Measurements from ENCODE around the gene TRPC4AP. TPM values are rescaled to one million over a fixed set of nuclear protein-coding genes. Genes with fewer than 3 reads are reported as not detected.

TRPC4AP gene
- total and polyA plus RNA-seq, 2 of the 8 experiments (the other 6 are each of a cell fraction or from before 2014, with no cell fraction given), result 73.1 to 74.8 TPM

DNA sequence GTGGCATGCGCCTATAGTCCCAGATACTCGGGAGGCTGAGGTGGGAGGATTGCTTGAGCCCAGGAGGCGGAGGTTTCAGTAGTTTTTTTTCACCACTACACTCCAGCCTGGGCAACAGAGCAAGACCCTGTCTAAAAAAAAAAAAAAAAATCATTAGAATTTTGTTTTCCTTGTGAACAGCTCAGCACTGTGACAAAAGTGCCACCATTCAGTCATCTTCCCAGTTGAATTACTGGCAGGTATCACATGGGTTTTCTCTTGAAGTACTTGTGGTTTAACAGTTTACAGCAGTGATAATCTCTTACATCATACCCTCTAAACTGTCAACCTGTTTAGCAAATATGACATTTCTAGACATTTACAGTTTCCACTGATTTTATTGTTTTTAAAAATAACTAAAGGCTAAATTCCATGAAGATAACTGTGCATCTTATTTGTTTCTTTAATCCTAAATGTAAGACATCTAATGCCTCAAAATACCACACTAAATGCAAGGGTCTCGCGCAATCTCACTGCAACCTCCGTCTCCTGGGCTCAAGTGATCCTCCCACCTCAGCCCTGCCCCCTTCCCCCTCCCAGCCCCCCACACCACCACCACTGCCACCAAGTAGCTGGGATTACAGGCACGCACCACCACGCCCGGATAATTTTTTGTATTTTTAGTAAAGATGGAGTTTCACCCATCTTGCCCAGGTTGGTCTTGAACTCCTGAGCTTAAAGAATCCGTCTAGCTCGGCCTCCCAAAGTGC lies 7.0 kb downstream of the TRPC4AP start:
- POLR2A ChIA-PET (ENCODE audit: partially characterized antibody), result interaction anchor here (1.4 kb wide), 1 partner anchor 10 kb away, joined by 5 read pairs; no protein-coding TSS in a partner anchor
- no peak overlapping the region for H3K4me2 ChIP-seq (ENCODE audit: insufficient read depth in 1 of 2, low read depth in 2 of 2, low read length in 2 of 2)
- H3K27ac ChIP-seq (ENCODE audit: low read depth, low read length), result no peak overlapping the region
- no peak overlapping the region for H3K4ac ChIP-seq (replicated peaks; ENCODE audit: insufficient read length, low read depth, low read length)
- H3K23me2 ChIP-seq (ENCODE audit: low read depth, low read length), result no peaks in the 10 kb centered on the region
- H4K5ac ChIP-seq (ENCODE audit: insufficient read length, low read depth, low read length), result no peak overlapping the region
- H2AFZ ChIP-seq (ENCODE audit: low read length), result no peak overlapping the region
- H3K27me3 ChIP-seq (replicated peaks in 1 of 4; ENCODE audit: control insufficient read depth in 3 of 4, extremely low read depth in 1 of 4, insufficient read depth in 3 of 4, low read length in 3 of 4), result no peaks in the 10 kb centered on the region
- no peak overlapping the region for H3K4me3 ChIP-seq (ENCODE audit: extremely low read depth in 1 of 4, insufficient read depth in 2 of 4, low read depth in 3 of 4, low read length in 4 of 4)
- H4K91ac ChIP-seq (replicated peaks; ENCODE audit: insufficient read length, low read length), result no peak overlapping the region
- CTCF ChIA-PET (ENCODE audit: partially characterized antibody), result interaction anchor here (0.6 to 0.7 kb wide), 4 partner anchors 20 to 1433 kb away, joined by 3 to 4 read pairs (median 4); no protein-coding TSS in a partner anchor
- H2BK20ac ChIP-seq (ENCODE audit: low read length), result no peak overlapping the region
- no peak overlapping the region for H3K9ac ChIP-seq (replicated peaks in 1 of 4; ENCODE audit: extremely low read depth in 1 of 4, low read depth in 3 of 4, low read length in 3 of 4)
- no peak overlapping the region for H2BK15ac ChIP-seq (ENCODE audit: low read length)
- H3K23ac ChIP-seq (ENCODE audit: insufficient read length), result no peak overlapping the region
- WGBS, 2 experiments (ENCODE audit: extremely low coverage in 1 of 2, insufficient coverage in 1 of 2, insufficient read length in 1 of 2, insufficient replicate concordance in 2 of 2, low coverage in 1 of 2, low lambda C conversion rate in 2 of 2, missing lambda C conversion rate in 1 of 2), result 89% methylated on average over 10 of the region's 11 CpGs; no CpG with 5 or more reads in 1 of the 2 experiments
- H2BK120ac ChIP-seq (replicated peaks; ENCODE audit: low read depth, low read length), result no peak overlapping the region
- H3K36me3 ChIP-seq (ENCODE audit: control insufficient read depth in 2 of 4, insufficient read depth in 4 of 4, low read length in 3 of 4), result peaks cover 0 to 4% (median 3%) of the 10 kb centered on the region in 4 experiments; a peak in 2 of 8 replicates
- H3K4me1 ChIP-seq (replicated peaks in 1 of 4; ENCODE audit: control insufficient read depth in 3 of 4, insufficient read depth in 4 of 4, low read length in 3 of 4), result peaks cover 0 to 1% (median 1%) of the 10 kb centered on the region in 4 experiments; a peak in 2 of 7 replicates
- peaks cover 3 to 90% of the 10 kb centered on the region in 2 experiments for H3K79me2 ChIP-seq (ENCODE audit: control insufficient read depth in 1 of 2, insufficient read depth in 2 of 2, low read length in 2 of 2)
- H3K9me3 ChIP-seq (ENCODE audit: insufficient read depth in 2 of 2, low read depth in 1 of 2, low read length in 1 of 2), result no peaks in the 10 kb centered on the region
- H4K8ac ChIP-seq (ENCODE audit: extremely low read depth, insufficient read depth, low read length), result no peak overlapping the region
- H3K56ac ChIP-seq (replicated peaks; ENCODE audit: insufficient read length, low read depth, low read length), result no peak overlapping the region
- no peak overlapping the region for H3K18ac ChIP-seq (ENCODE audit: extremely low read depth, low read length)
- FAIRE-seq (no peak), DNase-seq (ENCODE audit: low read depth in 1 of 2, low spot score in 2 of 2) (no peak)
- H3K14ac ChIP-seq (ENCODE audit: insufficient read length), result no peak overlapping the region
- TF ChIP-seq TAF7 (optimal IDR thresholded peaks at IDR 0.05; ENCODE audit: borderline replicate concordance, low read depth, low read length) (no peak), KDM4A (IDR thresholded peaks at IDR 0.05; ENCODE audit: low read depth, low read length, severe bottlenecking) (no peak), CREB1 (IDR thresholded peaks at IDR 0.05) (no peak)
- H2BK5ac ChIP-seq (ENCODE audit: low read depth, low read length), result no peak overlapping the region
- no peak overlapping the region for H2BK12ac ChIP-seq (ENCODE audit: low read depth, low read length)
- H4K20me1 ChIP-seq (replicated peaks in 1 of 2; ENCODE audit: control insufficient read depth in 1 of 2, insufficient read depth in 2 of 2, low read length in 2 of 2), result peaks cover 0 to 8% of the 10 kb centered on the region in 2 experiments
- no peak overlapping the region for H2AK5ac ChIP-seq (ENCODE audit: low read depth, low read length)
- 0 out of 2 replicates have a peak, but pooled peaks cover 4% of the 10 kb centered on the region for H3K79me1 ChIP-seq (ENCODE audit: low read depth, low read length)

Data from H1 (cell line).